Renal pelvis (tissue), 4 donors: Measurements from ENCODE around the gene TRIM46. TPM values are rescaled to one million over a fixed set of nuclear protein-coding genes. Genes with fewer than 3 reads are reported as not detected.
A peak's percentile ranks its signal among the peaks of the same experiment; 100 is the strongest.
"Not testable (repeated sequence)": the region's sequence is repeated elsewhere in the genome, so short reads cannot be mapped to it uniquely, and the experiment has no call there.

Source experiments
- DNase-seq: peaks from one replicate; pipeline ENCODE4 v3.0.0-alpha.2; 2013
- polyA plus RNA-seq, 3 donors: library from polyadenylated mRNA; unstranded; fragments of 120-200 nt; gene quantifications; one replicate each; pipeline ENCODE4 v1.2.1, GENCODE V29; 2013; ENCODE audit not compliant: insufficient read length in 3 of 3

Gene TRIM46
- polyA plus RNA-seq, 3 donors, result 3.8 to 5.8 (median 5.8) TPM

- DNase-seq, result peak; percentile 48
Measured at GRCh38 chr1:155184835-155185782, 11.5 kb downstream of the TRIM46 start.

DNA sequence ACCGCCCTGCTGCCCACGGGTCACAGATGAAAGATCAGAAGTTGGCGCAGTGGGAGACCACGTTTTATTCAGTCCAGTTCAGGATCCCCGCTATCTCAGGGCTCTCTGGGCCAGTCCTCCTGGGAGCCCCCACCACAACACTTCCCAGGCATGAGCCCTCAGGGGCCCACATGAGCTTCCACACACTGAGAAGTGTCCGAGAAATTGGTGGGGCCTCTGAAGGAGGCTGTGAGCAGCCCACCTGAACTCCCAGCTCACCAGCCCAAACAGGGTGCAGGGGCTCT, 12.1 kb downstream of the TRIM46 start:
- no peak for DNase-seq

DNA sequence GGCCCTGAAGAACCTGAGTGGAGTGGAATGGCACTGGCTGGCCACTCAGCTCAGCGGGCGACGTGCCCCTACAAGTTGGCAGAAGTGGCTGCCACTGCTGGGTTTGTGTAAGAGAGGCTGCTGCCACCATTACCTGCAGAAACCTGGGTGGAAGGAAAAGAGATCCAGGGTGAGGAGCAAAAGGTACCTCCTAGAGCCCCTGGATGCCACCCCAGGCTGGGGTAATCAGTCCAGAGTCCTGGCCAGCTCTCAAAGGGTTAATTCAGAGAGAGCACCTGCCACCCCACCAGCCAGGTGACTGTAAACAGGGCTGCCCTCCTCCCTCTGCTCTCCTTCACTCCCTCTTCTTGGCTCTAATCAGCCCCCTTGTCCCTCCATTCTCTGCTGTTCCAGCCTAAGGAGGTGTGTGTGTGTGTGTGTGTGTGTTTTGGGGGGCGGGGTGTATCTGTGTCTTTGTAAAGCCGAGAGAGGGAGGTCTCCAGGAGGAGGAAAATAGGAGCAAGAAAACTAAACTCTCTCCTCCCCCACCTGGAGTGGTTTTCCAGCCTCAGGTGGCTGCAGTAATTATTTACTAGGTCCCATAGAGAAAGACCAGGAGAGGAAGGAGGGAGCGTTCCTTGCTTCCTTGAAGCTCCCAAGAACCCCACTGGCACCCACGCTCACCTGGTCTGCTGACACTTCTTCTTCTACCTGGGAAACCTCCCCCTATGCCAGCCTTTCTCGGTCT, 12.6 kb downstream of the TRIM46 start:
- peak; percentile 53 for DNase-seq

- no peak for DNase-seq
Measured at GRCh38 chr1:155186794-155187455, 13.3 kb downstream of the TRIM46 start.

DNA sequence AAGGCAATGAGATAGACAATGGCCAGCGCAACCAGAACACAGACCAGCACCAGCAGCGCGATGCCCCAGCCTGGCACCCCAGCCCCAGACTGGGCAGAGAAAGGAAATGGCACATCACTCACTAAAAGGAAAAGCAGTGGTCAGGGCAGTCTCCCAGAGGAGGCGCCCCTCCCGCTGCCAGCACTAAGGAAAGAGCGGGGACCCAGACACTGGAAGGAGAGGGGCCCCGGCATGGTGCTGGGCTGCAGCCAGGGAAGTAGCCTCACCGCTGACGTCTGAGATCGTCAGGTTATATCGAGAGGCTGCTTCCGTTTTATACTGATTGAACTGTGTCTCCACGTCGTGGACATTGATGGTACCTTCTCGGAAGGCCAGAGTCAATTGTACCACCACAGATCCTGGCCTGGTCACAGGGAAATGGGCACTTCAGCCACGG, 13.8 kb downstream of the TRIM46 start:
- DNase-seq, result no peak

GRCh38 chr1:155188268-155188667, 14.6 kb downstream of the TRIM46 start:
- no peak for DNase-seq

DNA sequence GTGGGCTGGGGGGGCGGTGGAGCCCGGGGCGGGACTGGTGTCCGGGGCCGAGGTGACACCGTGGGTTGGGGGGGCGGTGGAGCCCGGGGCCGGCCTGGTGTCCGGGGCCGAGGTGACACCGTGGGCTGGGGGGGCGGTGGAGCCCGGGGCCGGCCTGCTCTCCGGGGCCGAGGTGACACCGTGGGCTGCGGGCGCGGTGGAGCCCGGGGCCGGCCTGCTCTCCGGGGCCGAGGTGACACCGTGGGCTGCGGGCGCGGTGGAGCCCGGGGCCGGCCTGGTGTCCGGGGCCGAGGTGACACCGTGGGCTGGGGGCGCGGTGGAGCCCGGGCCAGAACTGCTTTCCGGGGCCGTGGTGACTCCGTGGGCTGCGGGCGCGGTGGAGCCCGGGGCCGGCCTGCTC, 16.3 kb downstream of the TRIM46 start:
- not testable (repeated sequence) for DNase-seq

GRCh38 chr1:155191904-155192303, 18.3 kb downstream of the TRIM46 start:
- no peak for DNase-seq

GRCh38 chr1:155192346-155193274, 19.0 kb downstream of the TRIM46 start:
- peak; percentile 50 for DNase-seq

GRCh38 chr1:155193275-155193990, 19.8 kb downstream of the TRIM46 start:
- peak; percentile 90 for DNase-seq

- DNase-seq, result not testable (repeated sequence)
Measured at GRCh38 chr1:155193991-155194240, 20.3 kb downstream of the TRIM46 start.

- DNase-seq, result no peak
Measured at GRCh38 chr1:155195201-155196102, 21.8 kb downstream of the TRIM46 start.

DNA sequence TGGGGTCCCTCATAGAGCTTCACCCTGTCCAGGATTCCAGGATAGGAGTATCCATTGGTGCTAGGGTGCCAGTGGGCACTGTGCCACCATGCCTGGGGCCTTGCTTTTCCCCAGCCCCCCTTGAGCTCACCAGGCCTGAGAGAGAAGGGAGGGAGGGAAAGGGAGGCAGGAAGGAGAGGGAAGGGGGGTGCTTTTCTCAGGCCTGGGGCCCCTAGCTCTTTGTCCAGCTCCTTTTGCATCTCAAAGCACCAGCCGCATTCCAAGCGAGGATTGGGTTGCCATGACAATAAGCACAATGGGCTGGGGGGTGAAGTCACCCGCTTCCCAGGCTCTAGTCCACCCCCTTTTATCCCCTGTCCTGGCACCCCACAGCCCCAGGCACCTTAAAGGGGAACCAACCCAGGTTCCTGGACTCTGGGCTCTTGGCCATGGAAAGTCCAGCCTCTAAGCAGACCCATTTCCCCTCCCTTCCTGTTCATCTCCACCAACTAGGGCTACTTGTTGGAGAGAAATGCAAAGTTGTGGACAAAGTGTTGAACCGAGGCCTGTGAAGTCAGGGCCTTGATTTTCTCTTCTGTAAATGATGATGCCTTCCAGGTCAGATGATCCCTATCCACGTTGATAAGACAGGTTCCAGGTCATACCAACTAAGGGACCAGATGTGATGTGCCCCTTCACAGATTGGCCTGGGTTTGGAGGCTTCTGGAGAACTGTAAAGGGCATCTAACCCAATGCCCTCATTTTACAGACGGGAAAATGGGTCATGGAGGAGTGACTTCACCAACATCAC, 22.6 kb downstream of the TRIM46 start:
- no peak for DNase-seq

GRCh38 chr1:155196893-155197638, 23.4 kb downstream of the TRIM46 start:
- no peak for DNase-seq

- DNase-seq, result no peak
Measured at GRCh38 chr1:155197901-155198546, 24.4 kb downstream of the TRIM46 start.

GRCh38 chr1:155198547-155198906, 24.9 kb downstream of the TRIM46 start:
- DNase-seq, result no peak

DNA sequence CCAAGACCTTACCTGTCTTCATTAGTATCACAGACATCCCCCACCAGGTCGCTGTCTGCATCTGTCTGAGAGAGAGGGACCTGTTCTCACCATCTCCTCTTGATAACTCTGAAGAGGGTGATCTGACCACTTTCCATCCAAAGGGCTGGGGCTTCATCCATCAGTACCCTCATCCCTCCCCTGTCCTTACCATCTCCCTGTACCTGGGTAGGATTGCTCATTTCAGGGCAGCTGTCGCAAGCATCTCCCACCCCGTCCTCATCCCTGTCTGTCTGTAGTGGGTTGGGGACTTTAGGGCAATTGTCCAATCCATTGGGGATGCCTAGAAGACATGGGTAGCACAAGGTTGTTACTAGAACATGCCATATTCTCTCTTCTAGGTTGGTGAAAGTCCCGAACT, 26.1 kb downstream of the TRIM46 start:
- DNase-seq, result no peak

GRCh38 chr1:155200920-155201319, 27.3 kb downstream of the TRIM46 start:
- DNase-seq, result no peak
